B cell (primary cell): Measurements from ENCODE around the gene MYD88. TPM values are rescaled to one million over a fixed set of nuclear protein-coding genes. Genes with fewer than 3 reads are reported as not detected.

ENCODE experiments used
- ATAC-seq: fragments of 200-7000 bp; cut with Tn5 transposase; one replicate; pipeline ENCODE4 v1.10.0; 2021; ENCODE audit warnings: low read depth, mild to moderate bottlenecking, moderate number of reproducible peaks, moderate library complexity
- CTCF ChIA-PET: fragments of 350-600 bp; sonication (Branson Sonifier 250); formaldehyde crosslinking; loops from one replicate; lab custom pipeline; 2021; ENCODE audit warnings: antibody characterized with exemption, inconsistent platforms; lab: Charles Lee
- POLR2A ChIA-PET: fragments of 350-600 bp; sonication (Branson Sonifier 250); formaldehyde crosslinking; loops from one replicate; lab custom pipeline; 2021; ENCODE audit warnings: antibody characterized with exemption; lab: Charles Lee
- DNase-seq: peaks from one replicate; pipeline ENCODE4 v3.0.0; 2013
- H2AFZ ChIP-seq: 2 replicates; pipeline ENCODE4 v1.6.1; 2012; ENCODE audit warnings: mild to moderate bottlenecking, low read depth, low read length; ENCODE audit not compliant: insufficient read depth, poor library complexity, severe bottlenecking
- H3K27ac ChIP-seq, 2 donors: 1 replicate in 1 of 2; 2 replicates in 1 of 2; pipeline ENCODE4 v1.5.1; 2012 to 2013; ENCODE audit warnings: low read length in 2 of 2, mild to moderate bottlenecking in 2 of 2, moderate library complexity in 1 of 2
- H3K27me3 ChIP-seq, 4 experiments: fragments of 200-600 bp in 1 of 4; sonication (generic) in 1 of 4; replicated peaks in 1 of 4; 1 replicate in 2 of 4; 2 replicates in 2 of 4; pipeline versions ENCODE4 v1.6.1 to v1.7.0; 2013 to 2016; ENCODE audit warnings: low read length in 3 of 4, mild to moderate bottlenecking in 2 of 4, mixed read lengths in 1 of 4, moderate library complexity in 1 of 4; ENCODE audit not compliant: insufficient read depth in 4 of 4, control insufficient read depth in 3 of 4; ENCODE audit errors: control extremely low read depth in 1 of 4
- H3K36me3 ChIP-seq, 2 experiments: replicated peaks in 1 of 2; 1 replicate in 1 of 2; 2 replicates in 1 of 2; pipeline versions ENCODE4 v1.6.1 to v1.7.1; 2013; ENCODE audit warnings: low read length in 1 of 2; ENCODE audit not compliant: insufficient read depth in 2 of 2, control insufficient read depth in 1 of 2; ENCODE audit errors: control extremely low read depth in 1 of 2, extremely low read depth in 1 of 2
- H3K4me1 ChIP-seq, 2 donors: fragments of 200-600 bp in 1 of 2; sonication (generic) in 1 of 2; 1 replicate in 1 of 2; 2 replicates in 1 of 2; pipeline versions ENCODE4 v1.5.1 to v1.6.1; 2013 to 2017; ENCODE audit warnings: low read length in 2 of 2; ENCODE audit not compliant: control insufficient read depth in 2 of 2, insufficient read depth in 2 of 2
- H3K4me2 ChIP-seq: replicated peaks from 2 replicates; pipeline ENCODE3; 2012; ENCODE audit warnings: mild to moderate bottlenecking, low read depth, low read length; ENCODE audit not compliant: poor library complexity, severe bottlenecking
- H3K4me3 ChIP-seq, 5 experiments: fragments of 200-600 bp in 1 of 5; sonication (generic) in 1 of 5; 1 replicate in 3 of 5; 2 replicates in 2 of 5; pipeline versions ENCODE4 v1.5.1 to v1.7.0; 2011 to 2016; ENCODE audit warnings: low read length in 4 of 5, mild to moderate bottlenecking in 4 of 5, low read depth in 2 of 5, control low read depth in 1 of 5, moderate library complexity in 1 of 5; ENCODE audit not compliant: insufficient read depth in 1 of 5; ENCODE audit errors: control extremely low read depth in 1 of 5, extremely low read depth in 1 of 5
- H3K79me2 ChIP-seq: fragments of 200-600 bp; sonication (generic); one replicate; pipeline ENCODE4 v1.6.0; 2016; ENCODE audit warnings: low read length; ENCODE audit not compliant: control insufficient read depth, insufficient read depth
- H3K9ac ChIP-seq: fragments of 200-600 bp; sonication (generic); 2 replicates; pipeline ENCODE4 v1.6.1; 2017; ENCODE audit warnings: mild to moderate bottlenecking, low read length, moderate library complexity
- H3K9me3 ChIP-seq, 3 donors: one replicate each; pipeline versions ENCODE4 v1.6.1 to v1.7.1; 2013; ENCODE audit warnings: low read length in 2 of 3; ENCODE audit not compliant: control insufficient read depth in 2 of 3, insufficient read depth in 1 of 3; ENCODE audit errors: control extremely low read depth in 1 of 3
- H4K20me1 ChIP-seq: 2 replicates; pipeline ENCODE4 v1.6.0; 2012; ENCODE audit warnings: mild to moderate bottlenecking, low read length; ENCODE audit not compliant: insufficient read depth, control insufficient read depth, poor library complexity, severe bottlenecking
- H3K27ac Mint-ChIP-seq: one replicate; pipeline ENCODE4 v1.8.0; 2021; ENCODE audit warnings: mixed read lengths
- H3K27me3 Mint-ChIP-seq: one replicate; pipeline ENCODE4 v1.8.0; 2021; ENCODE audit warnings: mixed read lengths
- H3K4me1 Mint-ChIP-seq: one replicate; pipeline ENCODE4 v1.8.0; 2021; ENCODE audit warnings: mixed read lengths
- H3K4me3 Mint-ChIP-seq: one replicate; pipeline ENCODE4 v1.8.0; 2021; ENCODE audit warnings: mixed read lengths
- H3K9me3 Mint-ChIP-seq: one replicate; pipeline ENCODE4 v1.8.0; 2022; ENCODE audit warnings: mixed read lengths; ENCODE audit not compliant: insufficient read depth
- EZH2 ChIP-seq: IDR thresholded peaks from 2 replicates; pipeline ENCODE4 v1.6.1; 2012; ENCODE audit warnings: borderline replicate concordance, low read depth, mild to moderate bottlenecking, moderate library complexity, low read length; ENCODE audit not compliant: insufficient read depth, poor library complexity, severe bottlenecking
- WGBS: methylation state at CpG from one replicate; pipeline ENCODE4 v1.1.5; 2013; ENCODE audit warnings: missing lambda C conversion rate; ENCODE audit not compliant: insufficient coverage; 5-methylcytosine and 5-hydroxymethylcytosine counted together
- intact Hi-C: fragments of 100-400 bp; cut with micrococcal nuclease; formaldehyde crosslinking; loops from one replicate; pipeline ENCODE4 v1.10.0; 2022
- polyA plus RNA-seq: library from polyadenylated mRNA; depleted of rRNA; stranded (reverse); fragments of >200 nt; gene quantifications from 2 replicates; pipeline ENCODE4 v1.2.3, GENCODE V29; 2012
- total RNA-seq, 2 donors: library from RNA; stranded (reverse); fragments of 120-200 nt in 1 of 2; gene quantifications; 1 replicate in 1 of 2; 2 replicates in 1 of 2; pipeline versions ENCODE4 v1.2.3 to v1.2.4, GENCODE V29; 2013 to 2022
- TF ChIP-seq, protein P1 (sequence below): fragments of 200-600 bp; IDR thresholded peaks from one replicate; pipeline ENCODE4 v1.8.0; 2022; ENCODE audit warnings: antibody characterized with exemption, mild to moderate bottlenecking

The MYD88 gene
- total and polyA plus RNA-seq, 2 donors (not counting 1 experiment from before 2014, with no cell fraction given), result 48.0 to 52.3 TPM

GRCh38 chr3:38136393-38136776 lies 2.1 kb upstream of the MYD88 start:
- H3K9me3 ChIP-seq, result no peaks in the 10 kb centered on the region
- Mint-ChIP-seq H3K4me3 (peak overlapping the region; percentile 92), H3K27me3 (no peaks in the 10 kb centered on the region), H3K27ac (peak overlapping the region; percentile 94), H3K9me3 (no peaks in the 10 kb centered on the region), H3K4me1 (peaks cover 60% of the 10 kb centered on the region)
- intact Hi-C loops, result loop anchor here (5.0 to 10.0 kb wide), 4 partner anchors 211 to 1271 kb away; partner anchors contain the start of genes GORASP1, RPSA, SLC25A38 and TTC21A
- H3K79me2 ChIP-seq, result peaks cover 74% of the 10 kb centered on the region
- CTCF ChIA-PET, result interaction anchor here (0.8 to 4.9 kb wide), 6 partner anchors 12 to 162 kb away, joined by 3 to 41 read pairs (median 5); partner anchors contain the start of gene OXSR1
- peak overlapping the region; percentile 84 to 98 (median 92) for H3K4me3 ChIP-seq
- no peak for ATAC-seq
- no peak for DNase-seq
- H4K20me1 ChIP-seq, result peaks cover 33% of the 10 kb centered on the region
- POLR2A ChIA-PET, result interaction anchor here (4.1 kb wide), 1 partner anchor 29 kb away, joined by 75 read pairs; the partner anchor contains the start of gene OXSR1
- peaks cover 1 to 38% of the 10 kb centered on the region in 2 experiments for H3K36me3 ChIP-seq
- H3K27ac ChIP-seq, result peak overlapping the region; percentile 35 to 85
- H3K4me1 ChIP-seq, result peaks cover 39 to 49% of the 10 kb centered on the region in 2 donors
- 0% methylated on average over 19 of the region's 20 CpGs for WGBS
- H3K27me3 ChIP-seq, result no peaks in the 10 kb centered on the region
- no peak for TF ChIP-seq EZH2
- TF ChIP-seq, protein P1, sequence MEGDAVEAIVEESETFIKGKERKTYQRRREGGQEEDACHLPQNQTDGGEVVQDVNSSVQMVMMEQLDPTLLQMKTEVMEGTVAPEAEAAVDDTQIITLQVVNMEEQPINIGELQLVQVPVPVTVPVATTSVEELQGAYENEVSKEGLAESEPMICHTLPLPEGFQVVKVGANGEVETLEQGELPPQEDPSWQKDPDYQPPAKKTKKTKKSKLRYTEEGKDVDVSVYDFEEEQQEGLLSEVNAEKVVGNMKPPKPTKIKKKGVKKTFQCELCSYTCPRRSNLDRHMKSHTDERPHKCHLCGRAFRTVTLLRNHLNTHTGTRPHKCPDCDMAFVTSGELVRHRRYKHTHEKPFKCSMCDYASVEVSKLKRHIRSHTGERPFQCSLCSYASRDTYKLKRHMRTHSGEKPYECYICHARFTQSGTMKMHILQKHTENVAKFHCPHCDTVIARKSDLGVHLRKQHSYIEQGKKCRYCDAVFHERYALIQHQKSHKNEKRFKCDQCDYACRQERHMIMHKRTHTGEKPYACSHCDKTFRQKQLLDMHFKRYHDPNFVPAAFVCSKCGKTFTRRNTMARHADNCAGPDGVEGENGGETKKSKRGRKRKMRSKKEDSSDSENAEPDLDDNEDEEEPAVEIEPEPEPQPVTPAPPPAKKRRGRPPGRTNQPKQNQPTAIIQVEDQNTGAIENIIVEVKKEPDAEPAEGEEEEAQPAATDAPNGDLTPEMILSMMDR, result no peak
- H3K4me2 ChIP-seq, result peak overlapping the region; percentile 88
- peak overlapping the region; percentile 95 for H3K9ac ChIP-seq
- peak overlapping the region; percentile 99 for H2AFZ ChIP-seq
